ENCODE data around the gene PKP1. TPM values are rescaled to one million over a fixed set of nuclear protein-coding genes. Genes with fewer than 3 reads are reported as not detected.

The PKP1 gene
- total and polyA plus RNA-seq, 2 of the 4 experiments (the other 2 are of a cell fraction), result 0.18 to 0.36 TPM

GRCh38 chr1:201330541-201330940 is 47.2 kb downstream of the PKP1 start:
- DNase-seq, result no peak
- H3K27ac ChIP-seq (ENCODE audit: insufficient read depth, low read length), result no peak overlapping the region
- H3K56ac ChIP-seq (ENCODE audit: extremely low read depth, insufficient read depth, low read length), result no peak overlapping the region
- no peak overlapping the region for H2BK20ac ChIP-seq (ENCODE audit: low read depth, low read length)
- no peak overlapping the region for H3K14ac ChIP-seq (replicated peaks; ENCODE audit: low read depth, low read length)
- in situ Hi-C loops (cut with MboI; ENCODE audit: low sequenced_read_pairs) (no loop called here), intact Hi-C loops (cut with micrococcal nuclease) (no loop called here), dilution Hi-C loops (cut with HindIII; ENCODE audit: low sequenced_read_pairs, unreplicated experiment) (no loop called here)
- no peak overlapping the region for H3K4me3 ChIP-seq (ENCODE audit: insufficient read depth, low read depth, low read length)
- H2BK120ac ChIP-seq (ENCODE audit: low read depth, low read length), result no peak overlapping the region
- H2AK5ac ChIP-seq (ENCODE audit: low read depth, low read length), result no peak overlapping the region
- WGBS, 2 experiments (ENCODE audit: extremely low coverage in 2 of 2, insufficient read length in 1 of 2), result 83% methylated on average over 1 of the region's 2 CpGs; no CpG with 5 or more reads in 1 of the 2 experiments
- ATAC-seq (ENCODE audit: low read depth), result no peak
- peaks cover 61% of the 10 kb centered on the region for H3K27me3 ChIP-seq (ENCODE audit: control insufficient read depth, insufficient read depth, low read length)
- no peaks in the 10 kb centered on the region for H3K79me1 ChIP-seq (ENCODE audit: low read depth in 1 of 2, low read length in 2 of 2)
- H2BK15ac ChIP-seq (ENCODE audit: low read depth, low read length), result no peak overlapping the region
- H3K9me3 ChIP-seq (ENCODE audit: control insufficient read depth, insufficient read depth, low read length), result peaks cover 2% of the 10 kb centered on the region; the same call in 1 of the 2 replicates
- H2BK5ac ChIP-seq (ENCODE audit: low read depth, low read length, poor library complexity, severe bottlenecking), result no peak overlapping the region
- H3K9ac ChIP-seq (ENCODE audit: low read depth, low read length), result no peak overlapping the region
- no peak overlapping the region for H3K4ac ChIP-seq (ENCODE audit: low read depth, low read length)
- no peak overlapping the region for H2AFZ ChIP-seq (replicated peaks; ENCODE audit: low read length, poor library complexity)
- no peaks in the 10 kb centered on the region for H3K36me3 ChIP-seq (ENCODE audit: control insufficient read depth, insufficient read depth, low read length)
- H3K4me2 ChIP-seq (ENCODE audit: low read depth, low read length), result no peak overlapping the region
- no peak overlapping the region for H2AK9ac ChIP-seq (replicated peaks; ENCODE audit: low read depth, low read length, poor library complexity)
- H3K18ac ChIP-seq (ENCODE audit: low read depth, low read length), result no peak overlapping the region
- H3K4me1 ChIP-seq (ENCODE audit: control insufficient read depth, insufficient read depth, low read length), result peaks cover 4% of the 10 kb centered on the region
- H4K5ac ChIP-seq (ENCODE audit: low read depth, low read length), result no peak overlapping the region
- no peaks in the 10 kb centered on the region for H4K20me1 ChIP-seq (ENCODE audit: insufficient read depth, low read length)
- BruUV-seq (replicated peaks), result no TSS peak
- POLR2A ChIA-PET (ENCODE audit: unreplicated experiment), result no interaction called here
- CTCF ChIA-PET, result interaction anchor here (1.1 kb wide), 1 partner anchor 16 kb away, joined by 3 read pairs; no protein-coding TSS in a partner anchor
- H3K9me1 ChIP-seq (ENCODE audit: insufficient read depth, low read length), result no peaks in the 10 kb centered on the region
- no peak overlapping the region for H4K8ac ChIP-seq (ENCODE audit: low read depth in 2 of 2, low read length in 2 of 2)
- TF ChIP-seq CEBPB (IDR thresholded peaks at IDR 0.05; ENCODE audit: low read depth, low read length), result no peak
- no peak for TF ChIP-seq MAFK (IDR thresholded peaks at IDR 0.05; ENCODE audit: low read depth, low read length)
- no peak overlapping the region for H4K91ac ChIP-seq (ENCODE audit: insufficient read depth, low read depth, low read length)
- H3K23ac ChIP-seq (ENCODE audit: low read depth, low read length), result no peak overlapping the region

Measured in IMR-90 (cell line).